WTC11 (cell line): Measurements from ENCODE around the gene NPIPB2. TPM values are rescaled to one million over a fixed set of nuclear protein-coding genes. Genes with fewer than 3 reads are reported as not detected.
"Not testable (repeated sequence)": the region's sequence is repeated elsewhere in the genome, so short reads cannot be mapped to it uniquely, and the experiment has no call there.

Experiments
- ATAC-seq: fragments of 200-7000 bp; cut with Tn5 transposase; 2 replicates; pipeline ENCODE4 v1.10.0; 2021; ENCODE audit warnings: mild to moderate bottlenecking, moderate library complexity
- CTCF ChIA-PET: fragments of 300-600 bp; sonication (Branson Sonifier 250); formaldehyde crosslinking; loops from one replicate; lab custom pipeline; 2021; ENCODE audit warnings: antibody characterized with exemption; lab: Charles Lee
- POLR2A ChIA-PET: fragments of 350-600 bp; sonication (Branson Sonifier 250); formaldehyde crosslinking; loops from one replicate; lab custom pipeline; 2021; ENCODE audit warnings: antibody characterized with exemption; lab: Charles Lee
- DNase-seq: peaks from one replicate; pipeline ENCODE4 v3.0.0; 2021; ENCODE audit warnings: low spot score
- H3K27ac Mint-ChIP-seq: 2 replicates; pipeline ENCODE4 v1.8.0; 2021; ENCODE audit warnings: mixed read lengths
- H3K27me3 Mint-ChIP-seq: 2 replicates; pipeline ENCODE4 v1.8.0; 2021; ENCODE audit warnings: low read depth, mild to moderate bottlenecking, moderate library complexity, mixed read lengths
- H3K36me3 Mint-ChIP-seq: 2 replicates; pipeline ENCODE4 v1.8.0; 2021; ENCODE audit warnings: mixed read lengths
- H3K4me1 Mint-ChIP-seq: 2 replicates; pipeline ENCODE4 v1.8.0; 2022; ENCODE audit warnings: mixed read lengths
- H3K4me3 Mint-ChIP-seq: 2 replicates; pipeline ENCODE4 v1.8.0; 2021; ENCODE audit warnings: mild to moderate bottlenecking, moderate library complexity, mixed read lengths
- H3K9me3 Mint-ChIP-seq: 2 replicates; pipeline ENCODE4 v1.8.0; 2021; ENCODE audit warnings: mixed read lengths
- ATF1 ChIP-seq: sonication (generic); formaldehyde crosslinking; IDR thresholded peaks from 2 replicates; pipeline ENCODE4 v1.8.1; 2023; ENCODE audit warnings: mild to moderate bottlenecking, moderate library complexity, missing genetic modification reagents
- GRHL2 ChIP-seq: fragments of 250-450 bp; sonication (Bioruptor Pico); IDR thresholded peaks from 2 replicates; pipeline ENCODE4 v1.8.0; 2022; ENCODE audit warnings: mild to moderate bottlenecking, moderate library complexity; ENCODE audit not compliant: insufficient replicate concordance, severe bottlenecking
- RORB ChIP-seq: fragments of 250-450 bp; sonication (Bioruptor Pico); IDR thresholded peaks from 2 replicates; pipeline ENCODE4 v1.9.0; 2021; ENCODE audit warnings: mild to moderate bottlenecking
- SMAD4 ChIP-seq: sonication (generic); formaldehyde crosslinking; IDR thresholded peaks from 2 replicates; pipeline ENCODE4 v1.8.0; 2022; ENCODE audit warnings: mild to moderate bottlenecking, missing genetic modification reagents
- ZNF263 ChIP-seq: sonication (generic); formaldehyde crosslinking; IDR thresholded peaks from 2 replicates; pipeline ENCODE4 v1.8.1; 2022; ENCODE audit warnings: low read depth, mild to moderate bottlenecking, moderate library complexity, missing genetic modification reagents
- ZNF423 ChIP-seq: fragments of 250-450 bp; sonication (Bioruptor Pico); IDR thresholded peaks from 2 replicates; pipeline ENCODE4 v2.1.2; 2022; ENCODE audit warnings: mild to moderate bottlenecking, moderate library complexity
- ZNF671 ChIP-seq: fragments of 250-450 bp; sonication (Bioruptor Pico); IDR thresholded peaks from 2 replicates; pipeline ENCODE4 v1.8.0; 2021; ENCODE audit warnings: mild to moderate bottlenecking
- total RNA-seq: library from RNA; stranded (reverse); gene quantifications from 3 replicates; pipeline ENCODE4 v1.2.3, GENCODE V29; 2021
- TF ChIP-seq, protein P1 (sequence below): sonication (generic); formaldehyde crosslinking; IDR thresholded peaks from 2 replicates; pipeline ENCODE4 v1.8.1; 2022; ENCODE audit warnings: low read depth, missing genetic modification reagents, borderline replicate concordance
- TF ChIP-seq, protein P2 (sequence below): fragments of 250-450 bp; sonication (Bioruptor Pico); IDR thresholded peaks from 2 replicates; pipeline ENCODE4 v1.9.0; 2021; ENCODE audit warnings: moderate library complexity, mild to moderate bottlenecking, inconsistent platforms, borderline replicate concordance
- TF ChIP-seq, protein P3 (sequence below): sonication (generic); formaldehyde crosslinking; IDR thresholded peaks from 2 replicates; pipeline ENCODE4 v1.8.0; 2022; ENCODE audit warnings: mild to moderate bottlenecking, missing genetic modification reagents
- TF ChIP-seq, protein P4 (sequence below): fragments of 250-450 bp; sonication (Bioruptor Pico); IDR thresholded peaks from 2 replicates; pipeline ENCODE4 v1.9.0; 2021; ENCODE audit warnings: mild to moderate bottlenecking, borderline replicate concordance
- TF ChIP-seq, protein P5 (sequence below): sonication (generic); formaldehyde crosslinking; IDR thresholded peaks from 2 replicates; pipeline ENCODE4 v1.8.1; 2022; ENCODE audit warnings: low read depth, mild to moderate bottlenecking, moderate library complexity, missing genetic modification reagents, borderline replicate concordance

The NPIPB2 gene
- total RNA-seq, 1 experiment from 2014 or later, result 14.4 TPM

DNA sequence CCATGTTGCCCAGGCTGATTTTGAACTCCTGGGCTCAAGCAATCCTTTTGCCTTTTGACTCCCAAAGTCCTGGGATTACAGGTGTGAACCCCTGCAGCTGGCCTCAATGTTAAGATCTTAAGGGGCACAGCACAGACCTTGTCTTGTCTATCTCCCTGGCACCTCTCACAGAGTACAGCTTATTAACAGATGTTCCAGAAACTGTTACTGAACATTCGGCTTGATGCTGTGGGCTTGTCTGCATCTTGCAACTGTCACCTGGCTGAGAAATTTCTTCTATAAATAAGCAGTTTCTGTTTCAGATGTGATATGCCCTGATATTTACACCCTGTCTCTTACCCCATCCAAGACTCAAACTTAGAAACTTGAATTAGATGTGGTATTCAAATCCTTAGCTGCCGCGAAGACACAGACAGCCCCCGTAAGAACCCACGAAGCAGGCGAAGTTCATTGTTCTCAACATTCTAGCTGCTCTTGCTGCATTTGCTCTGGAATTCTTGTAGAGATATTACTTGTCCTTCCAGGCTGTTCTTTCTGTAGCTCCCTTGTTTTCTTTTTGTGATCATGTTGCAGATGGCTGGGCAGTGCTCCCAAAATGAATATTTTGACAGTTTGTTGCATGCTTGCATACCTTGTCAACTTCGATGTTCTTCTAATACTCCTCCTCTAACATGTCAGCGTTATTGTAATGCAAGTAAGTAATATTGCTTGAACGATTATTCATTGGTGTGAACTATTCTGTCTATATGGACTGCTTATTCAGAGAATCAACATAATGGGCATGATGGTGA lies 23.1 kb upstream of the NPIPB2 start, which contains the start of gene TNFRSF17:
Gene TNFRSF17 (plus strand): TSS at position 450 of the 791 bp plus-strand sequence. CDS start 115 bp downstream, at position 565.
- TF ChIP-seq ATF1 (CRISPR knock-in tag) (no peak), SMAD4 (no peak), ZNF671 (CRISPR knock-in tag) (no peak)
- Mint-ChIP-seq H3K9me3 (no peaks in the 10 kb centered on the region), H3K36me3 (no peaks in the 10 kb centered on the region), H3K4me3 (no peak within 1 kb of the TSS), H3K27ac (no peak within 1 kb of the TSS), H3K27me3 (no peaks in the 10 kb centered on the region), H3K4me1 (no peaks in the 10 kb centered on the region)
- DNase-seq (no peak), ATAC-seq (no peak)
- CTCF ChIA-PET, result interaction anchor here (0.8 to 2.1 kb wide), 3 partner anchors 16 to 103 kb away, joined by 4 to 11 read pairs (median 5); no protein-coding TSS in a partner anchor
- POLR2A ChIA-PET, result no interaction called here

DNA sequence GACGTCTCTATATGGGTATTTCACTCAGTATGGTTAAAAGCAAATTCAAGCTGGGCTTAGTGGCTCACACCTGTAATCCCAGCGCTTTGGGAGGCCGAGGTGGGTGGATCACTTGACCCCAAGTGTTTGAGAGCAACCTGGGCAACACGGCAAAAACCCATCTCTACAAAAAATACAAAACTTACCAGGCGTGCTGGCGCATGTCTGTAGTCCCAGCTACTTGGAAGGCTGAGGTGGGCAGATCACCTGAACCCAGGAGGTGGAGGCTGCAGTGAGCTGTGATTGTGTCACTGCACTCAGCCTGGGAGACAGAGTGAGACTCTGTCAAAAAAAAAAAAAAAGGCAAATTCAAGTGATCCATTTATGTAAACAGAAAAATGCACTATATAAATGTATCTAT lies 21.9 kb upstream of the NPIPB2 start:
- Mint-ChIP-seq H3K4me1 (no peaks in the 10 kb centered on the region), H3K9me3 (no peaks in the 10 kb centered on the region), H3K36me3 (no peaks in the 10 kb centered on the region), H3K4me3 (no peak overlapping the region), H3K27ac (peak overlapping the region; percentile 76; the same call in 1 of the 2 replicates), H3K27me3 (no peaks in the 10 kb centered on the region)
- DNase-seq (no peak), ATAC-seq (no peak)
- ChIA-PET POLR2A (no interaction called here), CTCF (interaction anchor here (0.8 to 2.1 kb wide), 3 partner anchors 13 to 131 kb away, joined by 3 to 11 read pairs (median 3); partner anchors contain the start of gene SNX29)
- no peak for TF ChIP-seq RORB
- TF ChIP-seq ZNF423, result no peak
- no peak for TF ChIP-seq ZNF263 (CRISPR knock-in tag)
- TF ChIP-seq, protein P1, sequence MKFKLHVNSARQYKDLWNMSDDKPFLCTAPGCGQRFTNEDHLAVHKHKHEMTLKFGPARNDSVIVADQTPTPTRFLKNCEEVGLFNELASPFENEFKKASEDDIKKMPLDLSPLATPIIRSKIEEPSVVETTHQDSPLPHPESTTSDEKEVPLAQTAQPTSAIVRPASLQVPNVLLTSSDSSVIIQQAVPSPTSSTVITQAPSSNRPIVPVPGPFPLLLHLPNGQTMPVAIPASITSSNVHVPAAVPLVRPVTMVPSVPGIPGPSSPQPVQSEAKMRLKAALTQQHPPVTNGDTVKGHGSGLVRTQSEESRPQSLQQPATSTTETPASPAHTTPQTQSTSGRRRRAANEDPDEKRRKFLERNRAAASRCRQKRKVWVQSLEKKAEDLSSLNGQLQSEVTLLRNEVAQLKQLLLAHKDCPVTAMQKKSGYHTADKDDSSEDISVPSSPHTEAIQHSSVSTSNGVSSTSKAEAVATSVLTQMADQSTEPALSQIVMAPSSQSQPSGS (CRISPR knock-in tag), result no peak
- TF ChIP-seq, protein P2, sequence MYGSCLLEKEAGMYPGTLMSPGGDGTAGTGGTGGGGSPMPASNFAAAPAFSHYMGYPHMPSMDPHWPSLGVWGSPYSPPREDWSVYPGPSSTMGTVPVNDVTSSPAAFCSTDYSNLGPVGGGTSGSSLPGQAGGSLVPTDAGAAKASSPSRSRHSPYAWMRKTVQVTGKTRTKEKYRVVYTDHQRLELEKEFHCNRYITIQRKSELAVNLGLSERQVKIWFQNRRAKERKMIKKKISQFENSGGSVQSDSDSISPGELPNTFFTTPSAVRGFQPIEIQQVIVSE (CRISPR knock-in tag), result no peak
- TF ChIP-seq, protein P3, sequence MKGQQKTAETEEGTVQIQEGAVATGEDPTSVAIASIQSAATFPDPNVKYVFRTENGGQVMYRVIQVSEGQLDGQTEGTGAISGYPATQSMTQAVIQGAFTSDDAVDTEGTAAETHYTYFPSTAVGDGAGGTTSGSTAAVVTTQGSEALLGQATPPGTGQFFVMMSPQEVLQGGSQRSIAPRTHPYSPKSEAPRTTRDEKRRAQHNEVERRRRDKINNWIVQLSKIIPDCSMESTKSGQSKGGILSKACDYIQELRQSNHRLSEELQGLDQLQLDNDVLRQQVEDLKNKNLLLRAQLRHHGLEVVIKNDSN (CRISPR knock-in tag), result no peak
- TF ChIP-seq, protein P4, sequence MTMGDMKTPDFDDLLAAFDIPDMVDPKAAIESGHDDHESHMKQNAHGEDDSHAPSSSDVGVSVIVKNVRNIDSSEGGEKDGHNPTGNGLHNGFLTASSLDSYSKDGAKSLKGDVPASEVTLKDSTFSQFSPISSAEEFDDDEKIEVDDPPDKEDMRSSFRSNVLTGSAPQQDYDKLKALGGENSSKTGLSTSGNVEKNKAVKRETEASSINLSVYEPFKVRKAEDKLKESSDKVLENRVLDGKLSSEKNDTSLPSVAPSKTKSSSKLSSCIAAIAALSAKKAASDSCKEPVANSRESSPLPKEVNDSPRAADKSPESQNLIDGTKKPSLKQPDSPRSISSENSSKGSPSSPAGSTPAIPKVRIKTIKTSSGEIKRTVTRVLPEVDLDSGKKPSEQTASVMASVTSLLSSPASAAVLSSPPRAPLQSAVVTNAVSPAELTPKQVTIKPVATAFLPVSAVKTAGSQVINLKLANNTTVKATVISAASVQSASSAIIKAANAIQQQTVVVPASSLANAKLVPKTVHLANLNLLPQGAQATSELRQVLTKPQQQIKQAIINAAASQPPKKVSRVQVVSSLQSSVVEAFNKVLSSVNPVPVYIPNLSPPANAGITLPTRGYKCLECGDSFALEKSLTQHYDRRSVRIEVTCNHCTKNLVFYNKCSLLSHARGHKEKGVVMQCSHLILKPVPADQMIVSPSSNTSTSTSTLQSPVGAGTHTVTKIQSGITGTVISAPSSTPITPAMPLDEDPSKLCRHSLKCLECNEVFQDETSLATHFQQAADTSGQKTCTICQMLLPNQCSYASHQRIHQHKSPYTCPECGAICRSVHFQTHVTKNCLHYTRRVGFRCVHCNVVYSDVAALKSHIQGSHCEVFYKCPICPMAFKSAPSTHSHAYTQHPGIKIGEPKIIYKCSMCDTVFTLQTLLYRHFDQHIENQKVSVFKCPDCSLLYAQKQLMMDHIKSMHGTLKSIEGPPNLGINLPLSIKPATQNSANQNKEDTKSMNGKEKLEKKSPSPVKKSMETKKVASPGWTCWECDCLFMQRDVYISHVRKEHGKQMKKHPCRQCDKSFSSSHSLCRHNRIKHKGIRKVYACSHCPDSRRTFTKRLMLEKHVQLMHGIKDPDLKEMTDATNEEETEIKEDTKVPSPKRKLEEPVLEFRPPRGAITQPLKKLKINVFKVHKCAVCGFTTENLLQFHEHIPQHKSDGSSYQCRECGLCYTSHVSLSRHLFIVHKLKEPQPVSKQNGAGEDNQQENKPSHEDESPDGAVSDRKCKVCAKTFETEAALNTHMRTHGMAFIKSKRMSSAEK, result no peak
- no peak for TF ChIP-seq GRHL2
- TF ChIP-seq, protein P5, sequence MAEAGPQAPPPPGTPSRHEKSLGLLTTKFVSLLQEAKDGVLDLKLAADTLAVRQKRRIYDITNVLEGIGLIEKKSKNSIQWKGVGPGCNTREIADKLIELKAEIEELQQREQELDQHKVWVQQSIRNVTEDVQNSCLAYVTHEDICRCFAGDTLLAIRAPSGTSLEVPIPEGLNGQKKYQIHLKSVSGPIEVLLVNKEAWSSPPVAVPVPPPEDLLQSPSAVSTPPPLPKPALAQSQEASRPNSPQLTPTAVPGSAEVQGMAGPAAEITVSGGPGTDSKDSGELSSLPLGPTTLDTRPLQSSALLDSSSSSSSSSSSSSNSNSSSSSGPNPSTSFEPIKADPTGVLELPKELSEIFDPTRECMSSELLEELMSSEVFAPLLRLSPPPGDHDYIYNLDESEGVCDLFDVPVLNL, result no peak

DNA sequence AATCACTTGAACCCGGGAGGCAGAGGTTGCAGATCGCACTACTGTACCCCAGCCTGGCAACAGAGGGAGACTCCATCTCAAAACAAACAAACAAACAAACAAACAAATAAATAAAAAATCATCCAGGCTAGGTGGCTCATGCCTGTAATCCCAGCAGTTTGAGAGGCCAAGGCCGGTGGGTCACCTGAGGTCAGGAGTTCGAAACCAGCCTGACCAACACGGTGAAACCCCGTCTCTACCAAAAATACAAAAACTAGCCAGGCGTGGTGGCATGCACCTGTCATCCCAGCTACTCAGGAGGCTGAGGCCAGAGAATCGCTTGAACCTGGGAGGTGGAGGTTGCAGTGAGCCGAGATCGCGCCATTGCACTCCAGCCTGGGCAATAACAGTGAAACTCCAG lies 21.1 kb upstream of the NPIPB2 start:
- H3K27me3 Mint-ChIP-seq, H3K4me3 Mint-ChIP-seq, DNase-seq, H3K4me1 Mint-ChIP-seq, H3K27ac Mint-ChIP-seq, H3K36me3 Mint-ChIP-seq, ATAC-seq, H3K9me3 Mint-ChIP-seq: not testable (repeated sequence)
- CTCF ChIA-PET, result interaction anchor here (0.8 to 2.1 kb wide), 3 partner anchors 14 to 132 kb away, joined by 3 to 11 read pairs (median 3); partner anchors contain the start of gene SNX29
- POLR2A ChIA-PET, result interaction anchor here (0.7 kb wide), 1 partner anchor 181 kb away, joined by 5 read pairs; no protein-coding TSS in a partner anchor

DNA sequence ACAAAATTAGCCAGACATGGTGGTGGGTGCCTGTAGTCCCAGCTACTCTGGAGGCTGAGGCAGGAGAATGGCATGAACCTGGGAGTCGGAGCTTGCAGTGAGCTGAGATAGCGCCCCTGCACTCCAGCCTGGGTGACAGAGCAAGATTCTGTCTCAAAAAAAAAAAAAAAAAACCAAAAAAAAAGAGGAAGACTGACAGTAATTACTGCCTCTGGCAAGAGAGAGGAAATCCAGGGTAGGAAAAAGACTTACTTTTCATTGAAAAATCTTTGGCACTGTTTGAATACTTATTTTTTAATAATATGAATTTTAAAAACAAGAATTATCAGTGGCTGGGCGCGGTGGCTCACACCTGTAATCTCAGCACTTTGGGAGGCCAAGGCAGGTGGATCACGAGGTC lies 20.6 kb upstream of the NPIPB2 start:
- H3K9me3 Mint-ChIP-seq, H3K27ac Mint-ChIP-seq, H3K36me3 Mint-ChIP-seq, ATAC-seq, CTCF ChIA-PET, H3K27me3 Mint-ChIP-seq, H3K4me3 Mint-ChIP-seq, DNase-seq, H3K4me1 Mint-ChIP-seq: not testable (repeated sequence)
- POLR2A ChIA-PET, result interaction anchor here (0.7 kb wide), 1 partner anchor 181 kb away, joined by 5 read pairs; no protein-coding TSS in a partner anchor
